Subcutaneous adipose tissue (tissue), 4 donors: ENCODE data around the gene GRIPAP1. TPM values are rescaled to one million over a fixed set of nuclear protein-coding genes. Genes with fewer than 3 reads are reported as not detected.

Experiments
- total RNA-seq, 4 donors: library from RNA; depleted of rRNA; stranded (reverse); fragments of >200 nt; gene quantifications; one replicate each; pipeline ENCODE4 v1.1.0, GENCODE V29; 2016
- TF ChIP-seq, protein P1 (sequence below): fragments of 450-650 bp; IDR thresholded peaks from one replicate; pipeline ENCODE4 v1.5.1; 2016; ENCODE audit warnings: low read depth, mild to moderate bottlenecking, control low read depth, antibody characterized with exemption, moderate library complexity

Gene GRIPAP1
- total RNA-seq, 4 donors from 2014 or later: 20.7 to 46.3 (median 33.4) TPM

DNA sequence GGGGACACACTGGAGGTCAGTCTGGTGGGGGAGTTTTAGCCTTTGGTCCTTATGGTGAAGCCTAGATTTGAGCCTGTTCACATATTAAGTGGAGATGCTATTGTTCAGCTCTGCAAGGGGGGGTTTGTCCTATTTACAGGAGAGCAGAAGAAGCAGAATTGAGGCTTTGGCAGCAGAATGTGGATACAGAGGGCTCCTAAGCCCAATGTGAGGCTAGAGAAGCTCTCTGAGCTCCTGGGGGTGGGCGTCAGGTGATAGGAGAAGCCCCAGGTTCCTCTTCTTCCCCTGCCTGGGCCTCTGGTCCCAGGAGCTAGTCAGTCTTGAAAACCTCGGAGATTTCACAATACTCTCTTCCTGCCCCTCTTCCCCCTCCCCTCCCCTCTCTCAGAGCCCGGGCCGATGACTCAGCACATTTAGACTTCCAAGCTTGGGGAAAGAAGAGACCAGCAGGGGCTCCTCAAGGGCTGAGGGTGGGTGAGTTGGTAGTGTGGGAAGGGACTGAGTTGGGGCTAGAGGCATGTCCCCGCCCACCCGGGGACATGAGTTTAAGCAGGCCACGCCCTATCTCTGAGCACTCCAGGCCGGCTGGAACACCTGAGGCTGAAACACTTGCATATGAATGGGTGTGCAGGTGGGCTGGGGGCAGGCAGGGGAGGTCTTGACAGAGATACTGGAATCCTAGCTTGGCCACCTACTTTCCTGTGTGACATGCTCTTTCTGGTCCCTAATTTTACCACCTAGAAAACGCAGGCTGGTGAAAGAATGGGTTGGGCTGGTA, 37.7 kb upstream of the GRIPAP1 start:
- TF ChIP-seq, protein P1, sequence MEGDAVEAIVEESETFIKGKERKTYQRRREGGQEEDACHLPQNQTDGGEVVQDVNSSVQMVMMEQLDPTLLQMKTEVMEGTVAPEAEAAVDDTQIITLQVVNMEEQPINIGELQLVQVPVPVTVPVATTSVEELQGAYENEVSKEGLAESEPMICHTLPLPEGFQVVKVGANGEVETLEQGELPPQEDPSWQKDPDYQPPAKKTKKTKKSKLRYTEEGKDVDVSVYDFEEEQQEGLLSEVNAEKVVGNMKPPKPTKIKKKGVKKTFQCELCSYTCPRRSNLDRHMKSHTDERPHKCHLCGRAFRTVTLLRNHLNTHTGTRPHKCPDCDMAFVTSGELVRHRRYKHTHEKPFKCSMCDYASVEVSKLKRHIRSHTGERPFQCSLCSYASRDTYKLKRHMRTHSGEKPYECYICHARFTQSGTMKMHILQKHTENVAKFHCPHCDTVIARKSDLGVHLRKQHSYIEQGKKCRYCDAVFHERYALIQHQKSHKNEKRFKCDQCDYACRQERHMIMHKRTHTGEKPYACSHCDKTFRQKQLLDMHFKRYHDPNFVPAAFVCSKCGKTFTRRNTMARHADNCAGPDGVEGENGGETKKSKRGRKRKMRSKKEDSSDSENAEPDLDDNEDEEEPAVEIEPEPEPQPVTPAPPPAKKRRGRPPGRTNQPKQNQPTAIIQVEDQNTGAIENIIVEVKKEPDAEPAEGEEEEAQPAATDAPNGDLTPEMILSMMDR: no peak

DNA sequence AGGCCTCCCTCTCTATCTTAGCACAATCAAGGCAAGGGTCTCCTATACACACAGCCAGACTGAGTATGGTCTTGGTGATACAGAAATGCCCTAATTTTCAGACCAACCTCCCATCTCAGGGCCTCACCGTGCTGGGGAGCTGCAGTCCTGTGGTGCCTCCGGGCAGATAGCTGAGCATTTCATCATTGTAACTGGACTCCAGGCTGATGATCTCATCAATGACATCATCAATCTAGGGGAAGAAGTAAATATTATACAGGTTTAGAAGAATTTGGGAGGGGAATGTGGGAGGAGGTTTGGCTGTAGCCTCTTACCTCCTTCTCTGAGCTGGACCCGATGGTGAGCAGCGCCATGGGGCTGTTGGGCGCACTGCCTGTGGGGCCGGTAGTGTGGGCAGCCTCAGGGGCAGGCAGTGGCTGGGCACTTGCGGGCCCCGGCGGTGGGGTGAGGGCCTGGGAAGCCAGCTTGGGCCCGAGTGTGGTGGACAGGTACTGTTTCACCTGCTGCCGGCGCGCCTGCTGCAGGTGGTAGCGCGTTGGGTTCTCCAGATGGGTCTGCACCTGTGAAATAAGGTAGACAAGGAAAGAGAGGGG, 35.9 kb upstream of the GRIPAP1 start:
- TF ChIP-seq, protein P1: no peak

DNA sequence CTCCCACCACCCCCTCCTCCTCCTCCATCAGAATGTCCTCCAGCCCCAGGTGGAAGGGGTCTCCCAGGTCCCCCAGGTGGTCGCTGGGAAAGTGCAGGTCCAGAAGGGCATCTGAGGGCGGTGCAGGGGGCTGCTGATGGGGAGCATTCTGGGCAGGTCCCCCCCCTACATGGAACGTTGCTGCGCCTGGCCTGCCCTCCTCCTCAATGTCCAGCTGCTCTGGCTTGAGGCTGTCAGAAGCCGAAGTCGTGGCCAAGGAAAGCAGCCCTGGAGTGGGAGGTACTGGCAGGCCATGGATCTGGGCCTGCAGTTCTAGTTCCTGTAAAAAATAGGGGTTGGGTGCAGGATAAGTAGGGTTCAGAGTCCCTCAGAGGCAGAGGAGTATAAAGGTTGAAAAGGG, 28.2 kb upstream of the GRIPAP1 start:
- TF ChIP-seq, protein P1: no peak

DNA sequence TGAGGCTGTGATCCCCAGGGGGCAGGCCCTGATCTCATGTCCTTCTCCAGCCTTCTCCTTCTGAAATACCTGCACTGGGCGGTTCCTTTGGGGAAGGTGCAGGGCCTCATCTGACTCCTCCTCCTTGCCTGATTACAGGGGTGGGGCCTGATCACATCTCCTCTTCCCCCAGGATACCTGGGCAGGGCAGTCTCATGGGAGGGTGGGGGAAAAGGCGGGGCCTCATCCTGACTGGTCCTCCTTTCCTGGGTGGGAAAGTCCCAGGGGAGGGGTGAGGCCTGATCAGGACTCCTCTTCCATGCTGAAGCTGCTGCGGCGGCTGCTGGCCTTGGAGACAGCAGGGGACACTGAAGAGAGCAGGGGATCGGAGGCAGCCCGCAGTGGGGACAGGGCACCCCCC, 27.8 kb upstream of the GRIPAP1 start:
- TF ChIP-seq, protein P1: no peak

DNA sequence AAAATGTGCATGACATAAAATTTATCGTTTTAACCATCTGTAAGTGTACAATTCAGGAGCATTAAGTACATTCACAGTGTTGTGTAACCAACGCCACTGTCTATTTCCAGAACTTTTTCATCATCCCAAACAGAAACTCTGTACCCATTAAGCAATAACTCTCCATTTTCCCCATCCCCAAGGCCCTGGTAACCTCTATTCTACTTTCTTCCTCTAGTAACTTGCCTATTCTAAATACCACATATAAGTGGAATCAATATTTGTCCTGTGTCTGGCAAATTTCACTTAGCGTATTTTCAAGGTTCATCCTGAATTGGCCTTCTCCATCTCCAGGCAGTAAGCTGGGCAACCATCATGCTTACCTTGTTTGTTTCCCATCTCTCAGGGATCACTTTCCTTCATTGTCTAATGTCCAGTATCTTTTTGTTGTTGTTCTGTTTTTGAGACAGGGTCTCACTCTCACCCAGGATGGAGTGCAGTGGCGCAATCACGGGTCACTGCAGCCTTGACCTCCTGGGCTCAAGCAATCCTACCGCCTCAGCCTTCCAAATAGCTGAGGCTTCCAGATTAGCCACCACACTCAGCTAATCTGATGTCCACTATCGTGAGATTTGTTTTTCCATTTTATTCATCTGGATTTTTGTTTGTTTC, 17.7 kb upstream of the GRIPAP1 start:
- TF ChIP-seq, protein P1: no peak

DNA sequence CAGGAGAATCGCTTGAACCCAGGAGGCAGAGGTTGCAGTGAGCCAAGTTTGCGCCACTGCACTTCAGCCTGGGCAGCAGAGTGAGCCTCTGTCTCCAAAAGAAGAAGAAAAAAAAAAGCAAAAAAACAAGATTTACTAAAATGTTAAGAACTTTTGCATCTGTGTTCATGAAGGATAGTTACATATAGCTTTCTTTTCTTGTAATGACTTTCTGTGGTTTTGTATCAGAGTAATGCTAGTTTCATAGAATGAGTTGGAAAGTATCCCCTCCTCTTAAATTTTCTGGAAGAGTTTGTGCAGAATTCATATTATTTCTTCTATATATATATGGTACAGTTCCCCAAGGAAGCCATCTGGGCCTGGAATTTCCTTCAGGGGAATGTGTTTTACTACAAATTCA, 17.0 kb upstream of the GRIPAP1 start:
- TF ChIP-seq, protein P1: no peak

DNA sequence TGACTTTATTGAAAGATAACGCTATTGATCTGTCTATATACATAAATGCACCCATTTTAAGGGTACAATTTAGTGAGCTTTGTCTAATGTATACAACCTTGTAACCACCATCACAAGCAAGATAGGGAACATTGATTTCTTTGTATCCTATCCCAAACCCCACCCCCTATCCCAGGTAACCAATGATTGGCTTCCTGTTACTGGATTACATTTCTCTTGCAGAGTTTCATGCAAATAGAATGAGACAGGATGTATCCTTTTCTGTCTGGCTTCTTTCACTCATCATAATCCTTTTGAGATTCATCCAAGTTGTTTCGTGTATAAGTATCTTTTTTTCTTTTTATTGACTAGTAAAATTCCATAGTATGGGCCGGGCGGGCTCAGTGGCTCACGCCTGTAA, 1.6 kb upstream of the GRIPAP1 start:
- TF ChIP-seq, protein P1: no peak
